Cortex of kidney (tissue), 1 donor: Measurements from ENCODE around the gene STX11.
"Not testable (repeated sequence)": the region's sequence is repeated elsewhere in the genome, so short reads cannot be mapped to it uniquely, and the experiment has no call there.

Source experiments
- DNase-seq: peaks from one replicate; lab custom pipeline; 2025; lab: John Stamatoyannopoulos, UW

STX11 gene

DNA sequence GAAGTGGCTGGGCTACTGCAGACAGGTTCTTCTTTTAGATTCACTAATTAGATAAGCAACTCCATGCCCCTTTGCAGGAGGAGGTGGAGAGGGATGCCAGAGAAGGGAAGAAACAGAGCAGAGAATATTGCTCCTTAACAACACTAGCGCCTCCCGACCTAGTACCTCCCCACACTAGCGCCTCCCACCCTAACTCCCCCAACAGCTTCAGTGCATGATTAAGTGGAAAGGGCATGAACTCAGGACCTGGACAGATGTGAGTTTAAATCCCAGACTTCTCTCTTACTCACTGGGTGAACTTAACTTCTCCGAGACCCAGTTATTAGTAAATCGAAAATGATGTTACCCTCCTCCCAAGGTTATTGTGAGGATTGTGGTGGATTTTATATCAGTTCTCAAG, 25.7 kb downstream of the STX11 start:
- no peak for DNase-seq

DNA sequence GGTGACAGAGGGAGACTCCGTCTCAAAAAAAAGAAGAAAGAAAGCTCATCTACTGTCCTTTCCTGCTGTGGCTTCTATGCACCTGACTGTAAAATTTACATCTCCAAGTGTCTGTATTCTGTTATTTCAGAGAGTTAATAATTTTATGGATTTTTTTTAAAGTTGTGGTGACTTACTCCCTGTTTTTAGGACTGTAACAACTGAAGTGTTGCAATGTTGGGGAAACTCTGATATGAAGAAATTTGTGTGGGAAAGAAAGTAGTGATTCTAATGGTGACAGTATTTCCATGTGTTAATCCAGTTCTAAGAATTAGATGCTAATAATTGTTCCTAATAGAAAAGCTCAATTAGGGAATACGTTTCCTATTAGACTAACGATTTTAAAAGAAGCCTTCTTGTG, 27.4 kb downstream of the STX11 start:
- DNase-seq, result no peak

DNA sequence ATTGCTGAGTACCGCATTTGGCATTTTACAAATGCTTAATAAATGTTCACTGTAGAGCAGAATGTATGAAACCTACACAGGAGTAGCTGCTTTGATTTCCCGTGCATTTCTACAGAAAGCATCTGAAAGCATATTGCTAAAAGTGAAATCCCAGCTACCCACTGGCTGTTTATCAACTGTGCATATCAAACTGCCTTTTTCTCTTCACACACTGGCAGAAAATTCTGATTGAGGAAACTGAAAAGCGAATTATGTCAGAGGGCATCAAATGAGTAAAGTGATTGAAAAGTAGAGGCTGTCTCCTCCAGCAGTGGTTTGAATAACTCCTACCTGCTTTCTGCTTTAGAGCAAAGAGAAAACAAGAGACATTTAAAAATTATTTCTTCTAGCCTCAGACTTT, 28.0 kb downstream of the STX11 start:
- no peak for DNase-seq

DNA sequence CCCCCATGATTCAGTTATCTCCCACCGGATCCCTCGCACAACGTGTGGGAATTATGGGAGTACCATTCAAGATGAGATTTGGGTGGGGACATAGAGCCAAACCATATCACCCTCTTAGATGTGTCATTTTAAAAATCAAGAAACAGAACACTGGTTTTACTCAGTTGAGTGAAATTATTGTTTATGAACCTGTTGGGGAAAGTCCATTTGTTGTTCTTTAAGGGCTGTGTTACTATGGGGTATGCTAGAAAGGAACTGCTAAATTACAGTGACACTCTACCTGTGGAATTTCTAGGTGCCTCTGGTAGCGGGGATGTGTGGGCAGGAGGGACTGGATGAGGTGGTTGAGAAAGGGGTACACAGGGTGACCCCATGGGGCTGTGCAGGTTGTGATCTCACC, 28.9 kb downstream of the STX11 start:
- no peak for DNase-seq

DNA sequence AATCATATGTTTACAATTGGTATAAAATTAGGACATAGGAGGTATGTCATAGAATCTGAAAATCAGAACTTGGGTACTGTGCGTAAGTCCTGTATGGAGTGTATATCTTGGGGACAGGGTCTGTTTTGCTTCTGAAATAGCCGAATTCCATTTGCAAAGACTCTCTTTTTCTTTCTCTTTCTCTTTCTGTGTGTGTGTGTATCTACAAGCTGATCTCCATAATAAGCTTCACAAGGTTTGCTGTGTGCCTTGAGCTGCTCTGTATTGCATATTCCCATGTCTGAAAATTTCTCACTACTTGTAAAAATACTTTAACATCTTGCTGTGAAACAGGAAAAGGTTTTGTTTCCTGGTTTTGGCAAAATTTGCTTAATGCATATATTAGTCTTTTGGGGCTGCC, 29.5 kb downstream of the STX11 start:
- no peak for DNase-seq

DNA sequence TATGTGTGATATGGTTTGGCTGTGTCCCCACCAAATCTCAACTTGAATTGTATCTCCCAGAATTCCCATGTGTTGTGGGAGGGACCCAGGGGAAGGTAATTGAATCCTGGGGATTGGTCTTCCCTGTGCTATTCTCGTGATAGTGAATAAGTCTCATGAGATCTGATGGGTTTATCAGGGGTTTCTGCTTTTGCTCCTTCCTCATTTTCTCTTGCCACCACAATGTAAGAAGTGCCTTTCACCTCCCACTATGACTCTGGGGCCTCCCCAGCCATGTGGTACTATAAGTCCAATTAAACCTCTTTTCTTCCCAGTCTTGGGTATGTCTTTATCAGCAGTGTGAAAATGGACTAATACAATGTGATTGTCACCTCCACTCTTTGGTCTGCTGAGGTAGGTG, 30.0 kb downstream of the STX11 start:
- DNase-seq, result not testable (repeated sequence)

DNA sequence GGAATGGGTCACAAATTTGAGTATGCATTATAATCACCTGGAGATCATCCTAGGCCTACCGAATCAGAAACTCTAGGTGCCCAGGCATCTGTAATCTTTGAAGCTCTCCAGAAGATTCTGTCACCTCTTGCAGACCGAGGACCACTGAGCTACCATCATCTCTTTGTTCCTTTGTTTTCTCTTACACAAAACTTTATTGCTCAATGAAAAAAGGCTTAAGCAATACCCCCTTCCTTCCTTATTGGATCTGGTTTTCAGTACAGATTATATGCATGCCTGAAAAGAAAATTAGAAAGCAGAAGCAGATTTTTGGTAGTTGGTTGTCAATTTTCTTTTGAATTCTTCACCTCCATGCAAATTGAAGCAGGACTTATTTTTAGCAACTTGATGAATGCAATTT, 31.3 kb downstream of the STX11 start:
- no peak for DNase-seq

DNA sequence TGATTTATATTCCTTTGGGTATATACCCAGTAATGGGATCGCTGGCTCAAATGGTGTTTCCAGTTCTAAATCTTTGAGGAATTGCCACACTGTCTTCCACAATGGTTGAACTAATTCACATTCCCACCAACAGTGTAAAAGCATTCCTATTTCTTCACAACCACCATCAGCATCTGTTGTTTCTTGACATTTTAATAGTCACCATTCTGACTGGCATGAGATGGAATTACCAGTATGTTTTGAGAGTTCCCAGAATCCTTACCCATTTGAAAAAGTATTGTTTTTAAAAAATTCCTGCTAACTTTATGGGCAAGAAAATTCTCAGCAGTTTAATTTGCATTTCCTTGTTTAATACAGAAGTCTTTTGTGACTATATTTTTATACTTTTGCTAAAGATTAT, 33.9 kb downstream of the STX11 start:
- DNase-seq, result not testable (repeated sequence)

DNA sequence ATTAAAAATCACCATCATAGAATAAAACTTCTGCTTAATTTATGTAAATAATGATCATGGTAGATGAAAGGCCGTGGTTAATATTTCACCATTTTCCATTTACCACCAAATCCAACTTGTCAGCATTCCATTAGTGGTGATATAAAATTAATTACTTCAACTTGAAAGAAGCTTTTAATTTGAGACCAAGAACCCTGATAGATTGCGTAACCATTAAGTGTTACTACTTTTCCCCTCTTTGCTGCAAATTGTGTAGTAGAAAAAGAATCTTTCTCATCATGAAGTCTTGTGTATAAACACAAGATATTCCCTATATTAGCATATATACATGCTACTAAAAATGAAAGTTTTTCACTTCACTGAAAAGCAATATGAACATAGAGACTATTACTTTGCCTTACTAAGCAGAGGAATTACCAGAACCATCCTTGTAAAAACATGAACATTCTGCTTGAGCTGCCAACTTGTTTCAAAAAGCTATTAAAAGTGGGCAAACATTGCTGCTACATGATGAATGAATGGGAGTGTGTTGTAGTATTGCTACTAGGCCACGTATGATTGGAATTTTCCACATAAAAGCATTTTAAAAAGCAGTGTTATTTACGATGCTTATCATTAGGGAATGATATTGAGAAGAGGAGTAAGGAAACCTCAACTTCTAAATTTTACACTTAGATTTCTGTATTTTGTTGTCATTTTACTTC, 35.0 kb downstream of the STX11 start:
- no peak for DNase-seq

DNA sequence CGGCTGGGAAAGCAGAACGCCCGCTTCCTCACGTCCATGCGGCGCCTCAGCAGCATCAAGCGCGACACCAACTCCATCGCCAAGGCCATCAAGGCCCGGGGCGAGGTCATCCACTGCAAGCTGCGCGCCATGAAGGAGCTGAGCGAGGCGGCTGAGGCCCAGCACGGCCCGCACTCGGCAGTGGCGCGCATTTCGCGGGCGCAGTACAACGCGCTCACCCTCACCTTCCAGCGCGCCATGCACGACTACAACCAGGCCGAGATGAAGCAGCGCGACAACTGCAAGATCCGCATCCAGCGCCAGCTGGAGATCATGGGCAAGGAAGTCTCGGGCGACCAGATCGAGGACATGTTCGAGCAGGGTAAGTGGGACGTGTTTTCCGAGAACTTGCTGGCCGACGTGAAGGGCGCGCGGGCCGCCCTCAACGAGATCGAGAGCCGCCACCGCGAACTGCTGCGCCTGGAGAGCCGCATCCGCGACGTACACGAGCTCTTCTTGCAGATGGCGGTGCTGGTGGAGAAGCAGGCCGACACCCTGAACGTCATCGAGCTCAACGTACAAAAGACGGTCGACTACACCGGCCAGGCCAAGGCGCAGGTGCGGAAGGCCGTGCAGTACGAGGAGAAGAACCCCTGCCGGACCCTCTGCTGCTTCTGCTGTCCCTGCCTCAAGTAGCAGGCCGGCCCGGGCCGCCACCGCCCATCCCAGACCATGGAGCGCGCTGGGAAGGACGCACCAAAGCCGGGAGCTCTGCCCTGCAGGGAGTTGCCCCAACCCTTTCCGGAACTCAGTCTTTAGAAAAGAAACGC, 36.7 kb downstream of the STX11 start:
- no peak for DNase-seq

DNA sequence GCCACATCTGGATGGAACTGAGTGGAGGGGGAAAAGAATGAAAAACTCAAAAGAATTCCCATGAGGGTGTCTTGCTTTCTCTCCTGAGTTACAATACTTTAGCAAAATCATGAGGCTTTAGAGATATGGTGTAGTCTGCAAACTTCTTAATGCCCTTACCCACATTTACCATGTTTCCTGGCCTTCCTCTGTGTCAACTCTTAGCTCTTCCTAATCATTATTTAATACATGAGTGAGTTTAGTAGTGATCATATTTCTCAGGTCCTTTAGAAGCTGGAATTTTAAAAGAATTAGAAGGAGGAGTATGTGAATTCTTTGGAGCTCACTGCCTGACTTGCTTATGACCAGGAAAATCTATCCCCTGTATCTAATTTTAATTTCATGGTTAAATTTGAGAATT, 39.0 kb downstream of the STX11 start:
- DNase-seq, result no peak

DNA sequence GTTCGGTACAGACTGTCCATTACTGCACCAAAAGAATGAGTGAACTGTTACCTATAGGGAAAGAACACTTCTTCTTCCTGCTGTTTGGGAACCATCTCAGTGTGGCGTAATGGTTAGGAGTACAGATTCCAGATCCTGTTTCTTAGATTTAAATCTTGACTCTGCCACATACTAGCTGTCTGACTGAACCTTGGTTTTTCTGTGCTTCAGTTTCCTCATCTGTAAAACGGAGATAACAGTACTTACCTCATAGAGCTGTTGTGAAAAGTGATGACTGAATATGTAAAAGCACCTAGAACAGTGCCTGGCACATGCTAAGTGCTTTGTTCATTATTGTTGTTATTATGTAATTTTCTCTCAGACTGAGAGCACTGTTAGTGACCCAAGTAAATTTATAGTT, 39.8 kb downstream of the STX11 start:
- DNase-seq, result no peak

DNA sequence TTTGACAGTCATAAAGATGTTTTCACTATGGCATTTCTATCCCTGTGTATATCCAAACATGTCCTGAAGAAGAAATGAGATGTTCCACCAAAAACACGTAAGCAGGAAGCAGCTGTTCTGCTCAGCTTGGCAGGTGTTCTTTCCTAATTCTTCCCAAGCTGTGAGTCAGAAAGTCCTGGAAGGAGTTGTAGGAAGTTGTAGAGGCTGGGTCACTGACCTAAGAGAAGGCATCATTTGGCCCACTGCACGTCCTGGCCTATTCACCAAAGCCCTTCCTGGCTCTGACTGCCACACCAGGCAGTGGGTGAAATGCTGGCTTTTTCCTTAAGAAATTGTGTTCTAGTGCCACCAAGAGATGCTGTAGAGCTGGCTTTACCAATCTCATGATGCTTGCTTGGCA, 40.3 kb downstream of the STX11 start:
- no peak for DNase-seq

DNA sequence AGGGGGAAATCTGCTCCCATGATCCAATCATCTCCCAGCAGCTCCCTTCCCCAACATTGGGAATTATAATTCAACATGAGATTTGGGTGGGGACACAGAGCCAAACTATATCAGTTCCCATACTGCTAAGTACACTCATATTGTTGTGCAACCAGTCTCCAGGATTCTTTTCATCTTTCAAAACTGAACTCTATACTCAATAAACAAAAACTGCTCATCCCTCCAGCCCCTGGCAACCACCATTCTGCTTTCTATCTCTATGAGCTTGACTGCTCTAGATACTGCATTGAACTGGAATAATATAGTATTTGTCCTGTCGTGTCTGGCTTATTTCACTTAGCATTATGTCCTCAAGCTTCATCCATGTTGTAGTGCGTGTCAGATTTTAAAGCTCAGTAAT, 42.9 kb downstream of the STX11 start:
- DNase-seq, result no peak

DNA sequence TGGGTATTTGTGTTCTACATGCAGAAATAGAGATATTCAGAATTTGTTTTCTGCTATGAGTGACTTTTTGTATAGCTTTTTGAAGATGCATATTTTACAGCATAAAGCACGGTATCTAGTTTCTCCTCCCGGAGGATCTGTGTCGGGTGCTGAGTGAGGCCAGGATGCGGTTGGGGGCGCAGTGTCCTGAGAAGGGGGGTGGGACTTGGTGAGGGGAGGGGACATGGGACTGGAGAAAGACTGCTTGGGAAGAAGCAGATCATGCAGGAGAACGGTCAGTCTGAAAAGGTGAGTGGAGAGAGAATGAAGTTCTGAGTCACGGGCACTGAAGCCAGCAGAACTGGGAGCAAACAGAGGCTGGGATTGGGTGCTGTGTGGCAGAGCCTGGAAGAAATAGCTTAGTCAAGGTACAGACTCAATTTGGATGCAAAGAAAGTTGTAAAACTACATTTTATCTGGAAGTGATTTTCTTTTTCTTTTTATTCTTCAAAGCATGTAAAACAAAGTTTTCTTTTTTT, 44.0 kb downstream of the STX11 start:
- DNase-seq, result no peak

DNA sequence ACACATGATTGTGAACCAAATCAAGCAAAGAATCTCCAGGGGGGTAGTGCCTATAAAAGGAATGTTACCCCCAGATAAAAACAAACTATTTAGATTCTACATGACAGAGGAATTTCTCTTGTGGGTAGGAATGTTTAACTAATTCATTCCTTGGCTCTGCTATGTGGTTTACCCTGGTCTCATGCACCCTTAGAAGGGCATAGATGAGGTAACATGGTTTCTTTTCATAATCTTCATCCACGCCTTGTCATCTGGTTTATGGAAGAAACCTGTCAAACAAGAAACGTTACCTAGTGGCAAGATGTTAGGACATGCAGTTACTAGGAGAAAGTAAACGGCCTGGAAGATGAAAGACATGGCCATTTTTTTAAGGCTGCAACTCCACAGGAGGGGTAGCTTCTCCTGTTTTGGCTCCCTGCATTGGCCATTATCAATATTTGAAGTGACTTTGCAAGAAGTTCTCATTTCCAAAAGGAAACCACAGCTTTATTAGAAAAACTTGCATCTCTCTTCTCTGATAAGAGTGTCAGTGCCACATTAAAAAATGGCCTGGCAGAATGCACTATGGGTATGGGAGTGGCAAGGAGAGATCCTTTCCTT, 45.5 kb downstream of the STX11 start:
- DNase-seq, result no peak

DNA sequence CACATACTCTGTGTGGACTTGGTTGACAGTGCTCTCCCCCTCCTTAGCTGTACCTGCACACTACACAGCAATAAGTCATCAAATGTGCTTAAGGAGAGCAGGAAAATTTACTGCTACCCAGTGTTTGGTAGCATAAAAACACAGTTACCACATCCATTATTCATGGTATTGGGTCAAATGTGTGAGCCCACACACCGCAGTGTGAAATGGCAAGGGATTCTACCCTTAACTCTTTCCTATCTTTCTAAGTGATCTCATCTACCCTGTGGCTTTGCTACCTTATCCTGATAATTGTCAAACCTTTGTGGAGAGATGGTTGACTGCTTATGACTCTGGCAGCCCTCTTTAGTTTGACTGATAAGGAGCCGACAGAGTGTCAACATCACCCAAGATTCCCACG, 47.6 kb downstream of the STX11 start:
- DNase-seq, result no peak

DNA sequence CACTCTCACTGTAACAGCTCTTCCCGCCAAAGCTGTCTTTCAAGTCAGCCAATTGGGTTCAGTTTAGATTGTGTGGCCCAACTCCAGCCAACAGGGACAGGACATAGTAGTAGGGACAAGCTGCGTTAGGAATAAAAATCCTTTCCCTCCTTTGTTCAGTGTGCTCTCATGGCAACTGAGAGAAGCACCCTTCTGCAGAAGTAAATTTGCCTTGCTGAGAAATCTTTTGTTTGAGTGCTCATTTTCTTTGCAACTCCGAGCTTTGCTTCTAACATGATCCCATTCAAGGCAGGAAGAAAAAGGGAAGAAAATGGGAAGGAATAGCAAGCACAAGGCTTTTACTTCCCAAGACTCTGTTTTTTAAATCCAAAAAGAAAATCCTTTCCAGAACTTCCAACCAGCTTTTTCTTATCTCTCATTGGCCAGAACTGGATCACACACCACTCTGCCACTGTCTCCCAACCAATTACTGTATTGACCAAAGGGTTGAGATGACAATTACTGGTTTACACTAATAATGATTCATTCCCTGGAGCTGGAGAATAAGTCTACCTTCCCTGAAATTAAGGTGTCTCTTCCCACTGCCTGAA, 52.7 kb downstream of the STX11 start:
- no peak for DNase-seq

DNA sequence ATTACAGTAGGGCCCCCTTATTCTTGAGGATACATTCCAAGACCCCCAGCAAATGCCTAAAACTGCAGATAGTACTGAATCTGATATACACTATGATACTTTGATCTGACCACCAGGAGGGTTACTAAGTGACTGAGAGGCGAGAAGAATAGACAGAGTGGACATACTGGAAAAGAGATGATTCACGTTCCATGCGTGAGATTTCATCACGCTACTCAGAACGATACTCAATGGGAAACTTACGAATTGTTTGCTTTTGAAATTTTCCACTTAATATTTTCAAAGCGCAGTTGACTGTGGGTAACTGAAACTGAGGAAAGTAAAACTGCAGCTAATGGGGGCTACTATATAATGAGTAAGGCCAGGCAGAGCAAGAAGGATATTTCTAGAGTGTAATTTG, 60.8 kb downstream of the STX11 start:
- no peak for DNase-seq

DNA sequence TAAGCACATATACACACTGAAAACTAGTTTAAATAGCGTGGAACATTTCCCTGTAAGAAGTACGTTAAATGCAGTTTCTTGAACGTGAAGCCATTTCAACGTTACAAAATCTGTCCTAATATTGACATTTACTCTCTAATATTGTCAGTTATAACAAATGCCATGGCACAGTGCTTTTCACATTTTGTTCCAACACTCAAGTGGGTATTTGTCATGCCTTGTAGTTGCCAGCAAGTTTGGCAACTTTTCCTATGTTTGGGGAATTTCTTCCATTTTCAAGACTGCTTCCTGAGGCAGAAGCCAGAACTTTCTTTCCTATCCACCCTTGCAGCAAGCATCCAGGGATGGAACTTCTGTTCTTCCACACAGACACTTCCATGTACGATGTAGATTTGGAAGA, 63.0 kb downstream of the STX11 start:
- no peak for DNase-seq

DNA sequence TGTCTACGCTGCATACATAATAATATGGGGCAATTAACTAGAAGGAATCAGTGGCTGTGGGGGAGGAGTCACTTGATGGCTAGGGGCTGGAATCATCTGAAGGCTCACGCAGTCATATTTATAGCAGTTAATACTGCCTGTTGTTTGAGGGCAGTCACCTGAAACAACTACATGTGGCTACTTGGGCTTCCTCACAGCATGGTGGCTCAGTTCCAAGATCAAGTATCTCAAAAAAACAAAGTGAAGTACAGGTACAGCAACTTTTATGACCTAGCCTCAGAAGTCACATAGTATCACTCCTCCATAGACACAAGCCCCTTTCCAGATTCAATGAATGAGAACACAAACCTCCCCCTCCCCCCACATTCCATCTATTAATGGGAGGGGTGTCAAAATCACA, 63.7 kb downstream of the STX11 start:
- DNase-seq, result no peak

DNA sequence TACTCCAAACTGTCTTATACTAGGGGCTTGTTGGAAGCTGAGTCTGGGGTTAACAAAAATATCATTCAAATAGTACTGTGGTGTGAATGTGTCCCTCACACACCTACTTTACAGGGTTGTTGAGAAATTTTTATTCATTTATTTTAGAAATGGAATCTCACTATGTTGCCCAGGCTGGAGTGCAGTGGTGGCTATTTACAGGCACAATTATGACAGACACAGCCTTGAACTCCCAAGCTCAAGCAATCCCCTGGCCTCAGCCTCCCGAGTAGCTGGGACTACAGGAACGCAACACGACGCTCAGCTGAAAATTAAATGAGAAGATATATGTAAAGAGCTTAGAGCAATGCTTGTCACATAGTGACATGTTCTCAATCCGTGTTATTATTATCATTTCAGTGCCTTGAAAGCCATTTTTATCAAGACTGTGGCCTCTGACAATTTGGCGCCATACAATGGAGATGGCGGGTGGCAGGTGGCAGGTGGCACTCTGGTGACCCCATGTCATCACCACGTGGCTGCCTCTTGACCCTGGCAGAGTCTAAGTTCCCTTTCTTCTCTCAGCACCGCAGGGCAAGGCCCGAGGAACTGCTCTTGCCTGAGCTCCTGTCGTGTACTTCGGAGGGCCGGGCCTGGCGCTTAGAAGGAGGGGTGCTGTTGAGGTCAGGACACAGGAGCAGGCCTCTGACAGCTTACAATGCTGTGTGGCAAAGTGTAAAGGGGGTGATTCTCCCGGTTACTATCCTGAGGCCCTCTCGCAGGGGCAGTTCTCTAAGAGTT, 64.5 kb downstream of the STX11 start:
- DNase-seq, result no peak
